Measurements from ENCODE around the gene GPANK1.

Gene GPANK1

DNA sequence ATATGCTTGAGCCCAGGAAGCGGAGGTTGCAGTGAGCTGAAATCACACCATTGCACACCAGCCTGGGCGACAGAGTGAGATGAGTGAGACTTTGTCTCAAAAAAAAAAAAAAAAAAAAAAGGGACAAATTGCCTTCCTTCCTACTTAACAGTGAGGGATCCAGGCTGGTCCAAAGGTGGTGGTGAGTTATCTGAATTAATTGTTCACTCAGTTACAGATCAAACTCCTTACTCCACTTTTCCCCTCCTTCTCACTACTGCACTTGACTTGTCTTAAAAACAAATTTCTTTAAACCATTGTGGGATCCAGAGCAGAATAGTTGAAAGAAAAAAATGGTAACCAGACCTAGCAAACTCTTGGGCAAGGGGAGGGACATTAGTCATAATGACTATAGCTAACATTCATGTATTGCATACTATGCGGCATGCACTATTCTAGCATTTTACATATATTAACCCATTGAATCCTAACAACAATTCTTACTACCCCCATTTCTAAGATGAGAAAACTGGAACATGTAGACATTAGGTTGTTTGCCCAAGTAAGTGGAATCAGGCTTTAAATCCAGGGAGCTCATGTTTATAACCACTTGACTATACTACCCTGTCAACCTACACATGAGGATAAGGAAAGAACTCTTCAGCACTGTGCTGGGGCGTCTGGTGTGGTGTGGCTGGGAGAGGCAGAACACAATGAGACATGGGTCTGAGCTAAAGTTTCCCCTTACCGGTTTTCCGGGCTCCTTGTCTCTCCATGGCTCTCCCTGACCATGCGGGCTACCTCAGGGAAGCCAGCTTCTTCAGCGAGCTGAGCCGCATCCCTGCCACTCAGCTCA, 1.5 kb downstream of the GPANK1 start:
- DNase-seq (ENCODE audit: low read depth in 2 of 2, low spot score in 1 of 2): no peak

DNA sequence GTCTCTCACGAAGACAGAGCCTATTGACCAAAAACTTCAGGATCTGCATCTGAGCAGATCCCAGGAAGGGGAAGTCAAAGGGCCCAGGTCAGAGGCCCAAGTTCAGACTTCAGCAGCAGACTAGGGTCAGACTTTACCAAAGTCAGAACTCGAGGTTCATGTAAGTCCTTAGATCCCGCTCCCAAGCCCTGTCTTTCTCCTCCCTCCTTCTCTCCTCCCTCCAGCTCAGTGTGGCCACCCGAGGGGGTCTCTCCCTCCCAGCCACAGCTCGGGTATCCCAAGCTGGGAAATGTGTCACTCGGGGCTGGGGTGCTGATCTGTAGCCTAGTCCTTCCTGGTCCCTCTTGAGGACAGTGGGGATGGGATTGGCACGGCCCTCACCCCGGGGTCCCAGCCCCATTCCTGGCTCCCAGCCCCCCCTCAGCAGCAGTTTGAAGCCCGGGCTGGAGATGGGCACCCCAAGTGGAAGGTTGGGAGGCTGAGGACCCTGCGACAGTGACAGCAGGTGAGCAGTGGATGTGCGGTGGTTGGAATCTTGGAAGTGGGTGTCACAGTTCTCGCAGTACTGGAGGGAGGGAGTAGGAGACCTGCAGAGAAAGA, 2.6 kb downstream of the GPANK1 start:
- no peak for DNase-seq (ENCODE audit: low read depth in 2 of 2, low spot score in 1 of 2)

DNA sequence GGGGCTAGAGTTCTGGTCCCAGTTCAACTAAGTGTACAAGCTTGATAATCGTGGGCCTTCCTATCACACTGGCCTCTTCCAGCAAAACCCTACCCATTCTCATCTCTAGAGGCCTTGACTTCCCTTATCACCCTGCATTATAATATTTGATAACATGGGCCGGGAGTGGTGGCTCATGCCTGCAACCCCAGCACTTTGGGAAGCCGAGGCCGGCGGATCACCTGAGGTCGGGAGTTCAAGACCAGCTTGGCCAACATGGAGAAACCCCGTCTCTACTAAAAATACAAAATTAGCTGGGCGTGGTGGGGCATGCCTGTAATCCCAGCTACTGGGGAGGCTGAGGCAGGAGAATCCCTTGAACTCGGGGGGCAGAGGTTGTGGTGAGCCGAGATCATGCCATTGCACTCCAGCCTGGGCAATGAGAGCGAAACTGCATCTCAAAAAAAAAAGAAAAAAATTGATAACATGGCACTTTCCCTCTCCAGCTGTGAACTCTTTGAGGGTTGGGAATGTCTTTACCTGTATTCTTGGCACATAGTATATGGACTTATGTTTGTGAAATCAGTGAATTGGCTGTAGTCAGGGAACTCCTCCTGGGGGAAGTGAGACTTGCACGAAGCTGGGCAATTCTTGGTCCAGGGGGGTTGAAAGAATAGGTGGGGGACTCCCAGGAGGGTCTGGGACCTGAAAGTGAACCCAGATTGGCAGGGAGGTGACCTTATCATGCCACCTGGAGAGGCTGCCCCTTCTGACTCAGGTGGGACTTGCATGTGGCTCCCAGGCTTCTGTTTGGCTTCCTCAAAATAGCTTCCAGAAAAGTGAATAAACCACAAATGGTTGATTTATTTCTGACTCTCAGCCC, 3.3 kb downstream of the GPANK1 start:
- no peak for DNase-seq (ENCODE audit: low read depth in 2 of 2, low spot score in 1 of 2)

DNA sequence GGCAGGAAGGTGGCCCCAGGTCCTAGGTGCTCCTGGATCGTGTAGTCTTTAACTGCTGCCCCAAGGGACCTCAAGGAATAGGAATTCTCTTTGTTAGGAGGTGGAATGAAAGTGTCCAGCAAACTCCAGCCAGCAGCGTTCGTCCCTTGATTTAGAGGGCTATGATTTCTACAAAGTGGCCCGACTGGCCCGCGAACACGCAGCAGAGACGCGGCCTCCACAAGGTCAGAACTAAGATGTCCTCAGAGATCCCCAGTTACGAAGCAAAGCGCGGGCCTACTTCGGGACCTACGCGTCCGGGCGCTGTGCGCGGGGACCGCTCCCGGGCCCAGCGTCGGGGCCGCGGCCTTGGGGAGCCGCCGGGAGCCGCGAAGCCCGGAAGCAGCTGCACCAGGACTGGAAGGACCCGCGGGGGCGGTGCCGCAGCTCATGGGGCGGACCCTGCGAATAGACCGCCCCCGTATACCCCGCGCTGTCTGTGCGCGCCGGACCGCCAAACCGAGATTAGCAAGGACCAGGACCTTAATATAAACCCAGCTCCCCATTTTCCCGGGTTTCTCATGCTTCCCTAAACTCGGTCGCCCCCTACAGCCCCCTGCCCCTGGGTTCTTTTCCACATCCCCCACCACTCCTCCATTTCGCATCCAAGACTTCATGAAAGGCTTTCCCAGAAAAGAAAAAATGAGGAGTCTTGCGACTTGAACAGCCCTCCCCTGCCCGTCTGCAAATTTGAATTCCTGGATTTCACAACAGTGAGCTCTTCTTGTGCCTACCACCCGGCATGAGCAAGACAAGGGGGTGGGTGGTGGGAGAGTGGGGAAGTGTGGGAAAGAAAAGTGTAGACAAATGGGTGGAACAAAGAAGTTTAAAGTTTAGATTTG, 4.2 kb downstream of the GPANK1 start, which contains the start of gene C6orf47:
TSS of gene C6orf47 (minus strand) at position 398 of the 881 bp plus-strand sequence. CDS start 831 bp downstream, outside the sequence.
- peak; percentile 59 to 66 for DNase-seq (ENCODE audit: low read depth in 2 of 2, low spot score in 1 of 2)

DNA sequence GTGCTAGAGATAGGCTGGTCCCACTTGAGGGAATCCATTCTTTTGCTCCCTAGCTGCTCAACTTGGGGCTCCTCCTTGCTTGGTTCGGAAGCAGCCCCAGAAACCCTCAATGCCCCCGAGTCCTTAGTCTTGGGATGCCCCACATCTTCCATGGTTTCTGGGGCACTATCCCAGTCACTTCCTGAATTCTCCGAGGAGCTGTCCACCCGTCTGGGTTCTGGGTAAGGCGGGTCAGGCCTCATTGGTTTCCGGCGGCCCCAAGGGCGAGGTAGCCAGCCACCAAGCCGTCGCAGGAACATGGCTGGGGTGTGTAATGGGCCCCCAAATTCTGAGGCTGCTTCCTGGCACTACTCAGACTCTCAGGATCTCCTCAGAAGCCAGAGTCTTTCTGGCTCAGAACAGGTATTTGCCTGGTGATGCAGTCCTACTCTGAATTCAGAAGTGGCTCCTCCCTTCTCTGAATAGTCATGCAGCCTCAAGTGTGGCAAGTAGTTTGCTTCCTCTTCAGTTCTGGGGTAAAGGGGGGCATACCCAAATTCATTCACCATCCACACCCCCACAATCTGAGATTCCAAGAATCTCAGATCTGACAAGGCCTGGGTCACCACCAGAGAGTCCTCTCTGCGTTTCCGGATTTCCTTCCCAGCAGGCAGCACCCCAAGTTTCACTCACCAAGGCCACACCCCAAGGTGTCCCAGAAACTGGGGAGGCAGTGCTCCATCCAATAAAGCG, 5.0 kb downstream of the GPANK1 start:
- DNase-seq (ENCODE audit: low read depth in 2 of 2, low spot score in 1 of 2): no peak

DNA sequence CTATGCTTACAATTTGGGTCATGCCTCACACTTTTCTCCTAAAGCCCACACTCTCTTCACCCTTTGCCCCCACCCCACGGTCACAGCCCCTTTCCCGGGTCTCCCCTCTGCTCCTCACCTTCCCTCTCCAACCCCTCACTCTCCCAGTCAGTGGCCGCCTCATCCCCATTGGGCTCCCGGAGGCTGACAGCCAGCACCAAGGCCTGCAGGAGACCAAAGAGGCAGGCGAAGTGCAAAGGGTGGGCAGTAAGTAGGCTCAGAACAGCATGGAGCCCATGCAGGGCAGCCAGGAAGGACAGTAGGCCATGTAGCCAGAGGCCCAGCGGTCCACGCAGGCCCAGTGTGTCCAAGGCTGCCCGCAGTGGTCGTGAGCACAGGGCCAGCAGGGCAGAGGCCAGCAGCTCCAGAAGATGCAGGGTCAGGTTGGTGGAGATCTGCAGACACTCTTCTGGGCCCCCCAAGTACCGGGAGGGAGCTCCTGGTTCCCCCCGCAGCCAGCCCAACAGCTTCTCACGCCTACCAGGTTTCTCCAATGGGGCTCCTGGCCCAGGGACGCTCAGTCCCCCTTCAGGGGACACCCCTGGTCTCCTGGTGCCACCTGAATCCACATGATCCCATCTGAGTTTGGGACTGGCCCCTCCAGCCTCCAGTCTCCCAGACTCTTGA, 5.7 kb downstream of the GPANK1 start:
- DNase-seq (ENCODE audit: low read depth in 2 of 2, low spot score in 1 of 2): no peak

DNA sequence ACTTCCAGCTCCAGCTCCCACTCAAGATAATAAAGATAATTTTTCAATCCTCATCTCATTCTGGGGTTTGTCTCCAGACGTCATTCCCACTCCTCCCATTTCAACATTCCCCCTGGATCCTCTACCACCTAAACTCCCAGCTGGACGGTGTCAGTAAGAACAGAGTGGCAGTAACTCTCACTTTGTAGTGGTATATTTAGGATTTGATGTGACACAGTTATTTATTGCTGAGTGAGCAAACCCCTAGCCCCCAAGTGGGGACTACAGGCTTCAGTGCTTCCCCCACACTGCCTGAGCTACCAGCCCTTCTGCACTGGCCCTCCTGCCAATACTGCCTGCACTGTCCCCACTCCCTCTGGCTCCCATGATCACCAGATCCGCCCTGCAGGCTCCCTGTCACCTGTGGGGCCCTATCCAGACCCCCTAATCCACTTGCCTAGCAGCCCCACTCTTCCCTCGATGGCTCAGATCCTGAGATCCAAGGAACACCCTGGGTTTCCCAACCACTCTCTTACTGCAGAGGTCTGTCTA, 6.6 kb downstream of the GPANK1 start:
- no peak for DNase-seq (ENCODE audit: low read depth in 2 of 2, low spot score in 1 of 2)

DNA sequence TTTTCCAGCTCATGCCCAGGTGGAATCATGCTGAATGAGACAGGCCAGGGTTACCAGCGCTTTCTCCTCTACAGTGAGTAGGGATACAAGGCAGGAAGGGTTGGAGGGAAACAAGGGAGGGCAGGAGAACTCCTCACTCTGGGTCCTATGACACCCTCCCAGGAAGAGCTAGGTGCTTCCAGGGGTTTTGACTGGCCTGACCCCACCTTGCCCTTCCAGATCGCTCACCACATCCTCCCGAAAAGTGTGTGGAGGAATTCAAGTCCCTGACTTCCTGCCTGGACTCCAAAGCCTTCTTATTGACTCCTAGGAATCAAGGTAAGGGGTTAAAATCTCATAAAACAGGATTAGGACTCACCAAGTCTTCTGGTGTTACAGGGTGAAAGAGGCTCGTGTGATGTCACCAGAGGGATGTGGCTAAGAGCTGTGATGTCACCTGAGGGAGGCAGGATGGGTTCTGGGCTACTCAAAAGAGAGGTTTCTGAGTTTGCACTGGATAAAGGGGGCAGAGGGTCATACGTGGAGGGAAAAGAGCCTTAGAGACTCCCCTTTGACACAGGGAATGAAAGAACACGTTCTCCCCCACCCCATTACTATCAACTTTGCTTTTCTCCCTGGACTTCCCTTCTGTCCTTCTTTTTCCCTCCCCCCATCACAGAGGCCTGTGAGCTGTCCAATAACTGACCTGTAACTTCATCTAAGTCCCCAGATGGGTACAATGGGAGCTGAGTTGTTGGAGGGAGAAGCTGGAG, 7.2 kb downstream of the GPANK1 start:
- DNase-seq (ENCODE audit: low read depth in 2 of 2, low spot score in 1 of 2): no peak

DNA sequence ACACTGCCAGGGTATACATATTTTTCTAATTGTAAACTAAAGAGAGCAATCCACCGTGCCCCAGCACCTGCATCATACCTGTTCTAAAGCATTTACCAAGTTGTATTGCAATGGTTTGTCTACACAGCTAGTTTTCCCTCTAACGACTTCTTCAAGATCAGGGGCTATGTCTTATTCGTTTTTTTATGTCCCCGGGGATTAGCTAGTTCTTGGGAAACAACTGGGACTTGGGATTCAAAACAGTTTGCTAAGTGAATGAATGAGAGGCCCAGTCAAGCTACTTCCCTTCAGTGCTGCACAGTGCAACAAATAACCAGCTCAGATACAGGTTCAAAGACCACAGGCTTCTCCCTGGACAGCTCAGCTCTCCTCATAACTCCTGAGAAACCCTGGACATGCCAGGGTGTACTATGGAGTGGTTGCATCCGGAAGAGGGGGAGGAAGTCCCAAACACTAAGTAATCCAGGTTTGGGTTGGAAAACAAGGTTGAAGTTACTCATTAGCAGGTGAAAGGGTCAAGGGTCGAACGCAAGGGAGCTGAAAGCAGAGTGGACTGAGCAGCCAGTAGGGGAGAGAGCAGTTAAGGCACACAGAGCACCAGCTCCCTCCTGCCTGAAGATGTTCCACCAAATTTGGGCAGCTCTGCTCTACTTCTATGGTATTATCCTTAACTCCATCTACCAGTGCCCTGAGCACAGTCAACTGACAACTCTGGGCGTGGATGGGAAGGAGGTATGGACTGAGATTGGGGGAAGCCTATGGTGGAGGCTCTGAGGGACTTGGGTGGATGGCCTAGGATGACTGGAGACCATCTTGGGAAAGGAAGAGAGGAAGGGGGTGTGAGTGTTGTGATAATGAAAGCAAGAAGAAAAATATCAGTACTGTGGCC, 9.2 kb downstream of the GPANK1 start, which contains the start of gene APOM:
TSS of gene APOM (plus strand) at position 546 of the 889 bp plus-strand sequence. CDS start at position 619, 73 bp downstream.
- DNase-seq (ENCODE audit: low read depth in 2 of 2, low spot score in 1 of 2): no peak

DNA sequence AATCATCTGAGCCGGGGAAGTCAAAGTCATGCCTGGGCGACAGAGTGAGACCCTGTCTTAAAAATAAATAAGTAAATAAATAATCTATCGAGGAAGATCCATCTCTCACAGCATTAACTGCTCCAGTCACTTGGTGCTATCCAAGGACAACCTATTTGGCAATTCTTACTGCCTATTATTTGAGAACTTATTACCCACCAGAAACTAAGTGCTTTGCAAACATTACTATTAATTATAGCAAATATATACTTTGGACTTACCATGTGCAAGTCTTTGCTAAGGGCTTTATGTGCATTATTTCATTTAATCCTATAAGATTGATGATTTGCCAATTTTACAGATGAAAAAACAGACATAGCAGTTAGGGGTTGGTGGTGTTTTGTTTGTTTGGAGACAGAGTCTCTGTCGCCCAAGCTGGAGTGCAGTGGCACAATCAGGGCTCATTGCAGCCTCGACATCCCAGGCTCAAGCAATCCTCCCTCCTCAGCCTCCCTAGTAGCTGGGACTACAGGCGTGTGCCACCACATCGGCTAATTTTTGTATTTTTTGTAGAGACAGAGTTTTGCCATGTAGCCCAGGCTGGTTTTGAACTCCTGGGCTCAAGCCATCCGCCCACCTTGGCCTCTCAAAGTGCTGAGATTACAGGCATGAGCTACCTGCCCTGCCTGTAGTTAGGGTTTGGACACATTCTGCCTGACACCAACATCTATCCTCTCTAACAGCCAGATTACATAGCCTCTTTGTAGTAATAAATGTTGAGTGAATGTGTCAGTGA, 10.0 kb downstream of the GPANK1 start:
- DNase-seq (ENCODE audit: low read depth in 2 of 2, low spot score in 1 of 2): no peak

DNA sequence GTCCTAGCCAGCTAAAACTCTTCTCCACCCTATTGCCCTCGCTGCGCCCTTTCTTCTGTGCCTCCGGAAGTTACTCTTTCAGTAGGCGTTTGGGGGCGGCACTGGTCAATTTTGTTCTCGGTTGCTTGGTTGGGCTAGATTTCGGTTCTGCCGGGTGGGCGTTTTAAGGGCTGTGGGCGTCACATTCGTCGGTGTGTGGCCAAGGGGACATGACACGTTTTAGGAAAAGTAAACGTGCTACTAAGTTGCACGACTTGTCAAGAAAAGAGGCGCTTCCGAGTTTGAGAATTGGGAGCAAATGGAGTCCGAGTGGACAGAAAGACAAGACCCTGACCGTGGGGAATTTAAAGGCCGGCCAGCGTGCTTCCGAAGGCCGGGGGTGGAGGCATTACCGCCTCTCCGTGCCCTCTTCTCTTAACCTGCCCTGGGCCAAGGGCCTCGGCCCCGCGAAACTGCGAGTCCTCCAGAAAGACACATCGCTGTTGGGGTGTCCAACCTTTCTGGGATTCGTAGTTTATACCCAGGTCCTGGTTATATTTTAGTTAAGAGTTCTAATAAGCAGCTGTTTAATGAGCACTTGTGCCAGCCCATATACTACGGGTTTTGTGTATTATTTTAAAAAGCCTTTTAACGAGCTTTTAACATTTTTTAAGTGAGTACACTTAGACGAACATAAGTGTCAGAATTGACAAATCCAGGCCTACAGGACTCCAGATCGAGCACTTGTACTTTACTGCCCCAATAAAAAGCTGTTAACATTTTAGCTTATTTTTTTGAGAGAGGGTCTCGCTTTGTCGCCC, 11.7 kb downstream of the GPANK1 start:
- peak in 1 of 2 donors; percentile 69 for DNase-seq (ENCODE audit: low read depth in 2 of 2, low spot score in 1 of 2)

DNA sequence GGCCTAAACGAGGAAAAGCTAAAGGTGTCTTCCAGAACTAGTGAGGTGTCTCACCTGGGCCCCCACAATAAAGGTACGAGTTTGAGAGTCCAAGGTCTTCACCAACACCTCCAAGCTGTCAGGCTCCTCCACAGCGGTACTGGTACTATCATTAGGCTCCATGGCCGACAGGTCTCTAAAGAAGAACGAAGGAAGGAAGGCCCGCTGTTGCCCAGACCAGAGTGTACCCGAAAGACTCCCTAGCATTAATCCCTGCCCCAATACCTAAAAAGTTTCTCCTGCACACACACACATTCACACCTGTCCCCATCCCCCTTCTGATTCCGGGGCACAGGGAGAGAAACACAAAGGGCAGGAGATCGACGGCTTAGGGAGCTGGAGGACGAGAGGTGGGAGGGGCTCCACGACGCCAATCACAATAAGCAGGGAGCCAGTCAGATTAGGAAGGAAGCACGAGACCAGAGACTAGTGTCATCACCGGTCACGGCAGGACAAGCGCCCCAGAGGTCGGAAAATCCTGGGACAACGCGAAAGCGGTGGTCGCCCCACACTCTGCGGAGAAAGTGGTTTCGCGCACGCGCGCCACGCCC, 13.1 kb downstream of the GPANK1 start:
- DNase-seq (ENCODE audit: low read depth in 2 of 2, low spot score in 1 of 2): no peak

DNA sequence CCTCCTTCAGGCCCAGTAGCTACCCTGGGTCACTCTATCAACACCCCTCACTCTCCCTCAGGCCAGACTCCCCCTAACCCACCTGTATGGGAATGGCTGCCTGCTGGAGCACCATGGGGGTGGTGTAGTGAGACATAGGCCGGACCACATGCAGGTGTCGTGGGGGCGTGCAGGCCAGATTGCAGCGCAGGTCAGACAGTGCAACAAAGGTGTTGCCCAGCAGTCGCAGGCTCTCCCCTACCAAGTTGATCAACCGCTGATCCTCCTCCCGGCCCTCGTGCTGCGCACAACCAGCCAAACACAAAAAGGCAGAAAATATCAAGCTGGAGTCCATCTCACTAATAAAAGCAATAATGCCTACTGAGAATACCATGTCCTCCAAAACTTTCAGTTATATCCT, 19.5 kb downstream of the GPANK1 start:
- DNase-seq (ENCODE audit: low read depth in 2 of 2, low spot score in 1 of 2): no peak

DNA sequence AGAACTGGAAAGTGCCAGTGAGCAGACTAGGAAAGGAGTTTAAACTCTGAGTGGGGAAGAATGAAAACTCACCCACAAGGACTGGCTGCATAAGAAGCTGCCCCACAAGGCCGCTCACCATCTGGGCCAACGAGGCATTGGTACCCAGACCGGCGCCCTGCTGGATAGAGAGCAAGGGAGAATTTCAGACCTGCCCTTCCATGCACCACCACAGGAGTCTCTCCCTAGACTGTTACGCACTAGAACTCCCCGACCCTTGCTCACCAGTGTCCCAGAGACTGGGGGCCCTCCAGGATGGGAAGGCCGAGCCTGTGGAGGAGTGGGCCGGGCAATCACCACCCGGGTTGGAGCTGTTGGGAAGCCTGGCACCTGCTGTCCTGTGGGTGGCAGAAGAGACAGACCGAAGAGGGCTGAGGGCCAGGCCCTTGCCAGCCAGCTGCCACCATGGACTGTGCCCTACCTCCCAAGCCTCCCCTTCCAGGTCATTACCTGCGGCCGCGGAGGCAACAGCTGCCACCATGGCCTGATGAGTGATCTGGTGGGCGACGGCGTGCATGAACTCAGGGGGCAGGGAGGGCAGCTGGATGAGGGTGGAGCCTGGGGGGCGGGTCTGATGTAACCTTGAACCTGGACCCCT, 20.9 kb downstream of the GPANK1 start:
- DNase-seq (ENCODE audit: low read depth in 2 of 2, low spot score in 1 of 2): no peak

Measured in stimulated activated CD8-positive, alpha-beta memory T cell treated with anti-CD3 and anti-CD28 coated beads, Interleukin-4, amount 100 ng/mL, for 1 hour (primary cell).